NCI-H2029 treated with DMSO at 0.1 percent for 48 hours (cell line): ENCODE results near the gene HCN4.

Source experiments
- DNase-seq: peaks from one replicate; lab custom pipeline; 2025; lab: John Stamatoyannopoulos, UW

HCN4 gene

DNA sequence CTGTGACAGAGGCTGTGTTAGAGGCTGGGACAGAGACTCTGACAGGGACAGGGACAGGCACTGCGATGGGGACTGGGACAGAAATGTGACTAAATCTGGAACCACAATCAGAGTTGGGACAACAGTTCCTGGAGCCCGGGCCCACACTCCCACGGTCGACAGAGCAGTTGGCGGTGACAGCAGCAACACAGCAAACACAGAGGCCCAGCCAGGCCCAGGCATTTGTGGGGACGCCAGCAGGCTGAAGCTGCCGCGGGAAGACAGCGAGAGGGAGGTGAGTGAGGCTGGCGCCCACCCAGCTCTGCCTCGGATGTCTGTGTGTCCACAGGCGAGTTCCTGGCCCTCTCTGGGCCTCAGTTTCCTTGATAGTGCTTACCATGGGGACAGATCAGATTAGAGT lies 9.3 kb upstream of the HCN4 start:
- DNase-seq, result no peak

DNA sequence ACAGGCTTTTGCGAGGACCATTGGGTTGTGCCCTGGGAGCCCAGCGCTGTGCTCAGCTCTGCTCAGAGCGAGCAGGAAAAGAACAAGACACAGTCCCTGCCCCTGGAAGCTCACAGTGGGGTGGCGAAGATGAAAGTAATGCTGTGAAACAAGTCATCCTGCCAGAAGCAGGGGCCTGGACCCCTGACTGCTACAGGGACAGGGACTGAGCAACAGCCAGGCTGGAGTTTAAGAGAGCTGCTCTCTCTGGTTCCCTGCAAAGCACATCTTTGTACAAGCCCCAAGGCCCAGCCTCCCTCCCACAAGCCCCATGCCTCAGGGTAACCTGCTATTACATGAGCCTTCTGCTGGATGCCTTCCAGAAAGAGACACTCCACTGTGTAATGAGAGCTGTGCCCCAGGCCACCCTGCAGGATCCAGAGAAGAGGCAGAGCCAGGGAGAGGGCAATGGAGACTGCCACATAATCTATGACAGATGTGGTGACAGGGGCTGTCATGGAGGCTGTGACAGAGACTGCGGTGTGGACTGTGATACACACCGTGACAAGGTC lies 7.1 kb upstream of the HCN4 start:
- DNase-seq, result peak; percentile 39

DNA sequence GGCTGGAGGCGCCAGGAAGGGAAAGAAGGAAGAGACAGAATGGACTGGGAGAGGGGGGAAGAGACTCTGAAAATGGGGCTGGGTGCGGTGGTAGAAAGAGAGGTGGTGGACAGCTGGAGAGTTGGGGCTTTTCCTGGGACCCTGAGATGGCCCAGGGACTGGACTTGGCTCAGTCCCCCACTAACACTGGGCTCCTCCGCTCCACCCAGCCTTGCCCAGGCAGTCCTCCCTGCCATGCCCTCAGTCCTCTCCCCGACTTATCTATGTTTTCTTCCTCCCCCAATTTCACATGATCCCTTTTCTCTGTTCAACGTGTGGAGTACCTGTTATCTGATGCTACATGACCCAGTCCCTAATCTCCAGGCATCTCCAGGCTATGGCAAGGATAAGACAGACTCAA lies 6.3 kb upstream of the HCN4 start:
- DNase-seq, result no peak

DNA sequence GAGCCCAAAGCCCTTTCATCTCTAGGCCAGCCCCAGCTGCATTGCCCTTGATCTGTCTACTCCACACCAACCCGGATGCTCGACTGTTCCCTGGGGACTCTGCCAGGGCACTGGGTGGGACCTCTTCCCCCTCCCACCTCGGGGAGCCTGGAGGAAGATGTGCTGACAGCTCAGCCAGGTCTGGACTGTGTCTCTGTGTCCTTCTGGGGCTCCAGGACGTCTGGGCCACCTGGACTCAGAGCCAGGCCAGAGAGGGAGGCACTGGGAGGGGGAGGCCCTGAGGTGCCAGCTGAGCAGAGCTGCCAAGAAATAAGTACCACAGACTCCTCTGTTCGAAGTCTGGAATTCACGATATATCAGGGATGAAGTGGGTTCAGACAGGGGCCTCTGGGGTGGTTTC lies 5.8 kb upstream of the HCN4 start:
- no peak for DNase-seq

DNA sequence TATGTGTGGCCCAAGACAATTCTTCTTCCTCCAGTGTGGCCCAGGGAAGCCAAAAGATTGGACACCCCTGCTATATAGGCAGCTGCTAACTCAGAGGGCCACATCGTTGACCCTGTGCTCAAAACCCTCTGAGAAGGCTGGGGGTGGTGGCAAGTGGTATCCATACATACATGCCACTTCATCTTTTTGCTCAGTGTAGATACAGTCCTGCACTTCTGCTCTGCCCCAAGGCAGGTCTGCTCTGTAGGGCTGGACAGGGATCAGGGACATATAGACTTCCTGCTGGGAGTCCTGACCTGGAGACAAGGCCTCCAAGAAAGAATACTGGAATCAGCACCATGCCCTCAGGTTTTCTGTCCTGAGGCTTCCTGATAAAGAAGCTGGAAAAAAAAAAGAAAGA lies 4.5 kb upstream of the HCN4 start:
- no peak for DNase-seq

DNA sequence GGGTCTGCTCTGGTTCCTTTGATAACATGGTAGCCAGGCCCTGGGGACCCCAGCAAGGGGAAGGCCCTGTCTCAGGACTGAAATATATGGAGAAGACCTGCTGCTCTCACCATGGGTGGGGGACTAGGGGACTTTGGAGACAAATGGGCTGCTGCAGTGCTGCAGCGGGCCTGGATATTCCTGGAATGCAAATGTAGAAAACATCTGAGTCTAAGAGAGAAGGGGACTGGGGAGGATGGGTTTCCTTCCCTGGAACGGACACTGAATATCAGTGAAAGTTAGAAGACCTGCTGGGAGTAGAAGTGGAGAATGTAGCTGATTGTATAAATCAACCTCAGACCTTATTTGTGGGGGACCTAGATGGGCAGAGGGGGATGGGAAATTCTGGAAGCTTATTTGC lies 3.1 kb upstream of the HCN4 start:
- no peak for DNase-seq

DNA sequence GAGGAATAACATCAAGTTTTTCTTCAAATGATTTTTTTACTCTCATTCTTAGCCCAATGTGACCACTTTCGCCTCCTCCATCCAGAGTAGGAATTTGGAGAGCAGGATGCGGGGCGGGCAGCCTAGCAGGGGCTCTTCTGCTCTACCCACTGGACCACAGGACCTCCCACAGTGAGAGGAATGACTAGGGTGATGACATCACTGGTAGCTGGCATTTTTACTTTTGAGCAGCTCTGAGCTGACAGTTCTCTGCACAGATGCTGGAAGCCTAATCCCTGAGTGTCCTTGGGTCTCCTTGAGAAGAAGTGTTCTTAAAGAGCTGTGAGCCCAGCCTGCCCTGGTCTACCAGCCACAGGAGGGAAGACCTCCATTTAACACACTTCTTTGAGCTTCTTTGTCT lies 1.4 kb upstream of the HCN4 start:
- DNase-seq, result no peak

DNA sequence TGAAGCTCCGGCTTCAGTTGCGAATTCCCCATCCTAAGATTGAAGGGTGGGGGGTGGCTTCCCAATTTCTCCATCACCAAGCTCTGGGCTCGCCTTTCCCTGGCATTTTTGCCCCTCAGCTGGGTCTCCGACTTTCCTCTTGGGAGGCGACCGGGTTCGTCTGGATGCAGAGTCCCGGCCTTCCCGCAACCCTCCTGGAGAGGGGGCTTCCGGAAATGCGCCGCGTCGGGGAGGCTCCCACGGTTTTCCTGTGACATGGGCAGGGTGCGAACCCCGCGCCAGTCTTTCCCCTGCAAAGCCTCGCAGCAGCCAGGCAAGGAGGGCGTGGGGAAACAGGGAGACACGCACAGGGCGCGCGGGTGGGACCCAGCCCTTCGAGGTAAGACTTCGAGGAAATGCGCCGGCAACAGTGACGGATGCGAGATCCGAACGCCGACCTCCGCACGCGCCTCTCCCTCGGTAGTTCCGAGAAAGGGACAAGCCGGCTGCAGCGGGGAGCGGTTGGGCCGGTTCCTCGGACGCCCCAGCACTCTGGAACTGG lies 466 bp upstream of the HCN4 start:
- DNase-seq, result no peak

DNA sequence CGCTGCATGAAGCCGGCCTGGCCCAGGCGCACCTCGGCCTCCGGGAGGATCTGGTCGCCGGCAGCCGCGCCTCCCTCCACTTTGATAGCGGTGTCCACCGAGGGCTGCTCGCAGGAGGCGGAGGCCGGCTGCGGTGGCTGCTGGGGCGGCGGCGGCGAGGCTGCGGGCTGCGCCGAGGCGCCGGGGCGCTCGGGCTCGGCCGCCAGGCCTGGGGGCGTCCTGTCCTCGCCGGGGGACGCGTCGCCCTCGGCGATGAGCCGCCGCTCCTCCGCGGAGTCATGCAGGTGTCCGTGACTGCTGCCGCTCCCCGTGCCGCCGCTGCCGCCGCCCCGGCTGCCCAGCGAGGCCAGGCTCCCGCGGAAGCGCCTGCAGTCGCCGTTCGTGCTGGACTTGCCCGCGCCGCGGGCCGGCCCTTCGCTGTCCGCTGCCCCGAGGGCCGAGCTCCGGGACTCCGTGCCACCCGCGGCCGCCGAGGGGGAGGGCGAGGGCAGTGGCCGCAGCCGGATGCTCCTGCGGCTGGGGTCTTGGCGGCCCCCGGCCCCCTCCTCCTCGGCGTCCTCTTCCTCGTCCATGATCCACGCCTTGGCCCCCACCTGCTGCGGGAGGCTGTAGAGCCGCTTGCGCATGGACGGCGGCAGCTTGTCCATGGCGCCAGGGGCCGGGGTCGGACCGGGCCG lies 996 bp downstream of the HCN4 start:
- no peak for DNase-seq

DNA sequence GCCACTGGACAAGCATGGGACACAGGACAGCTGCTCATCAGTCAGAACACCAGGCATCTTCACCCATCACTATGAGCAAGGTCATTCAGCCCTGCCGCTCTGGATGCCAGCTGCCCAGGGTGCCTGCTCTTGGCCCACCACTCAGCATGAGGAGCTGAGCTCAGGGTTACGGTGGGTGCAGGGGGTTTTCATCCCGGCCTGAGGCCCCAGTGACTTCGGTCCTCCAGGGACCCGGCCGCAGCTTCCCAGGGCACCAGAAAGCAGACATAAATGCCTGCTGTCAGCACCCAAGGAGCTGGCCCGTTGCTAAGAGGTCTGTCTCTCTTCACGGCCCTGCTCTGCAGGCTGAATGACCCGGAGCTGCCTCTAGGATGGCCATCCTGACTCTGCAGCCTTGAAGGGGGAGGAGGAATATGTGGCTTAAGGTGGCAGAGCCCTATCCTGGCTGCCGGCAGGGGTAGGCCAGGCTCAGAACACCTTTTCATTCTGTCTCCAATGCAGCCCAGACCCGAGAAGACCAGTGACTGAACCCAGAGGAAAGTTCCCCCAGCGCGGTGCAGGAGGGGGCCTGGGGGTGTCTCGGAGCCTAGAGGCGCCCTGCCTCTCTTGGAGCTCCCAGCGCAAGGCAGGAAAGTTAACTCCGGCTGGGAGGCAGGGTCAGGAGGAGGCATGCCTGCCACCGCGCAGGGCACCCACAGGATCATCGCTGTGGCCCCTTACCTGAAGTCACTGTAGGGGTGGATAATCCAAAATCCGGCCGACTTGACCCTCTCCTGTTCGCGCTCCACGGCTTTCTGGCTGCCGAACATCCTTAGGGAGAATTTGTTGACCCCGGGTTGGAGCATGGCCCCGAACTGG lies 1.8 kb downstream of the HCN4 start:
- no peak for DNase-seq

DNA sequence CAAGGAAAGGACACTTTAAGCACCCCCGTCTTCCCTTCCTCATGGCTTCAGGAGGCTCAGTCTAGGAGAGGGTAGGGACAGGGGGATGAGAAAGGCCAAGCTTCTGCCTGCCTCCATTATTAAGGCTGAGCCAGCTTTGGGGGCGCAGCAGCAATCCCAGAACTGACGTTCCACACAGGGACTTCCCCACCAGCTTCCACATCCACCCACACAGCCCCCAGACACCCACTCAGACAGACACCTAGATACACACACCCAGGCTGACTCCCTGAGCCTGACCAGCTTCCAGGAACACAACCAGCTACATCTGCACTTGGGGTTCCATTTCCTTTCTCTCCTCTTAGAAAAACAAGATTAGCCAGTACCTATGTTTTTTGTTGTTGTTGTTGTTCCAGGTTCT lies 4.7 kb downstream of the HCN4 start:
- no peak for DNase-seq

DNA sequence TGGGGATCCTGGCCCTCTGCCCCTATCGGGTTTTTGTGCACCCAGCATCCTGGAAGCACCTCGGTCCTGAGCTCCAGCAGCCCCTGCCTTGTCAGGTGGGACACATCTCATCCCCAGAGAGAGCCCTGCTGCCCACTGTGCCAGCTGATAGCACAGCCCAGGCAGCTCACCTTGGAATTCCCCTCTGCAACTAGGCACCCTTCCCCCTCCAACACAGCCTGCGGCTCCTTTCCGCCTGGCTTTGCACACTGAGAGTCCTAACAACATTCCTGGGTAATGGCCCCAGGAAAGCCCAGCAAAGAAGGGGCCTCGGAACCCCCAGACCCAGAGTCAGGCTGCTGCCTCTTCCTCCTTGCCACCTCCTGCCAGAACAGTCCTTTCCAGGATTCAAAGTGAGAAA lies 5.9 kb downstream of the HCN4 start:
- DNase-seq, result no peak

DNA sequence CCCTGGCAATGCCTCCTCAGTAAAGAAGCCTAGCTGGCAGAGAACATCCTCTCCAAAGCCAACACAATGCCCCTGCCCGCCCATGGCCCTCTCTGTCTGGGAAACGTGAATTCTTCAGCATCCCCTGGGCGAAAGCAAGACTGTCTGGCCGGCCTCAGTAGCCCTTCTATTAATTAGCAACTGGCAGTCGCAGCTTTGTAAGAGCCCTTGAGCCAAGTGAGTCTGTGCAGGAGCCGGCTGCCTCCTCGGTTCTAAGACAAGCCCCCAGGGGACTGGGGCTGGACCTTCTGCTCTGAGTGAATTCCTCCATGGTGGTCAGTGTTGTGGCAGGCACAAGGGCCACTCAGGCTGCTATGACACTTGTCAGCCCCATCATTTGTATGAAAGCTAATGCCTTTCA lies 7.4 kb downstream of the HCN4 start:
- no peak for DNase-seq

DNA sequence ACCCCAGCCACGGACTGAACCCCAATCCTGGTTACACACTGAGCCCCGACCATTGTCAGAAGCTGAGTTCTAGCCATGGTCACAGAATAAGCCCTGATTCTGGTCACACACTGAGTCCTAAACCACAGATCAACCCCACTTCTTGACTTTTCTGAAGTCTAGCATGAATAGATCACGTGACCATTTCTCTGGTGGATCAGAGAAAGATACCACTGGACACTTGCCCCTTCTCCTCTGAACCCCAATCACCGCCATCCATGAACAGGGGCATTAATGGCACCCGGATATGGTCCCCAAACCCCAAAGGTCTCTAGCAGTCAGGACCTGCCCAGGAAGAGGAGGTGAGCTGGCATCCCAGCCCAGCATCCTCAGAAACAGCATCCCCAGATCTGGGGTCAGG lies 9.1 kb downstream of the HCN4 start:
- no peak for DNase-seq

DNA sequence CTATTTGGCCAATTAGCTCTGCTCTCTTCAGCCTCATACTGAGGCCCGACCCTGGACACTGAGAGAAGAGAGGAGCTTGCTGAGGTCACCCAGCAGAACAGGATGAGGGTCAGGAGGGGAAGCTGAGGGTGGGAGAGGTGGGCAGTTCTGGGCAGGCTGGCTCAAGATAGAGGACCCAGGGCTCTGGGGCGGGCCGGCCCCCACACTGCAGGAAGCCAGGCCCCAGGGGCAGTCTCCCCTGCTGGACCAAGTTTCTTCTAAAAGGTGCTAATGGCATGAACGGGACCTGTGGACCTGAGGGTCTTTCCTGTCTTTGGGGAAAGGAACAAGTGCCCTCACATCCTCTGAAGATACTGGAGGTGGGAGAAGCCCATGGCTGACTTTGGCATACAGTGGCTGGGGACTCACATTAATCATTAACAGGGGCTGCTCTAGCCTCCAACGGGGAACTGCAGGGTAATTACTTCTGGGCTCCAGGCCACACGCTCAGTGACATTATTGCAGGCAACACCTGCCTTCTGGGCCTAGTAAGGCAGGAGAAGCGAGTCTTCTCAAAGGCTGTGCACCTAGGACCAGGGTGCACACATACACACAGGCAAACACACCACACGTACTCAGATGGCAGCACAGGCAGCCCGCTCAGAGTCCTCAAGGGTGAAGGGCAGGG lies 10.6 kb downstream of the HCN4 start:
- no peak for DNase-seq

DNA sequence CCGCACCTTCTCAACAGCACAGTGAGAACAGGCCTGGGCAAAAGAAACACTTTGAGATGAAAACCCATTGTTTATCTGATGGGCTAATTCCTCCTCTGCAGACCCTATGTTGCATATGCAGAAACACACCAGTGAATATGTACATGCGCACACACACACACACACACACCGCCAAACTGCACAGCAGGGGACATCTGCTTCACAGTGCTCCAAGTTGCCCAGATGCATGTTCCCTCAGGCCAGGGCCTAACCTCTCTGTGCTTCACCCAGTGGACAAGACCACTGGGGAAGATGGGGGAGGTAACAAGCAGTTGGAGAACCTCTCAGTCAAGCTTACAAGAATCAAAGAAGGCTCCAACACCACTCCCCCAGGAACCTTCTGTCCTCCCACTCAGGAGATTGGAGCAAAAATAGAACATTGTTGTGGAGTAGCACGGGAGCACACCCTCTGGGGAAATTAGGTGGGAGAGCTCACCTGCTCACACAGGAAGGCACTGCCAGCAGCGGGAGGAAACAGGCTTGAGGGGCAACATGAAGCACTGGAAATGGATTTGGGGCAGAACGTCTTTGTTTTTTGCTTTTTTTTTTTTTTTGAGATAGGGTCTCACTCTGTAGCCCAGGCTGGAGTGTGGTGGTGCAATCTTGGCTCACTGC lies 13.0 kb downstream of the HCN4 start:
- no peak for DNase-seq

DNA sequence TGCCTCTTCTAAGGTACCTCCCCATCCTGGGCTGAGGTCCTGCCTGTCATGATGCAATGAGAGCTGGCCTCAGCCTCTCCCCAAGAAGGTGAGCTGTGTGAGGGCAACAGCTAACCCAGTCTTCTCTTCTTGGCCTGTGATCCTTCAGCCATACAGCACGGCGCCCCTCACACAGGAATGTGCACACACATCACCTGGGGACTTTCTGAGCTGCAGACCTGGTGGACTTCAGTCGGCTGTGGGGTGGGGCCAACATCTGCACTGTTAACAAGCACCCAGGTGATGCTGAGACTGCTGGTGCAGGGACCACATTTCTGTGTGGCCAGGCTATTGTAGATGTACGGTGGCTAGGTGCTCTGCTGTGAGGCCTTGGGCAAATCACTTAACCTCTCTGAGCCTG lies 14.5 kb downstream of the HCN4 start:
- DNase-seq, result no peak

DNA sequence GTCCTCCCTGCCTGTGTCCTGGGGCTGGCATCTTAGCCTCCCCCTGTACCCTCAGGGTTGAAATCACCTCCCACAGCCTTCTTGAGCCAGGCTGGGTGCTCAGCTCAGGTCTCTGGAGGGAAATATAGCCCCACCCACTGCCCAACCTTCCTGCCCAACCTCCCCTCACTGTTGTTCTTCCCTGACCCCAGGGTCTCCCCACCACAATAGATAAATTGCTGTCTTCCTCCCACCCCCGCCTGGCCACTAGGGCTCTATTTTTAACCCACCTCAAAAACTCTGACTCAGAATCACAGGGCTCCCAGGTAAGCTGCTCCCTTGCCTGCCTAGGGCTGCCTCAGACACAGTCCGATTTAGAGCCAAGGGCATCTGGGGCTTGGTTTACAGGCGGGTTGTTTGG lies 15.0 kb downstream of the HCN4 start:
- DNase-seq, result no peak

DNA sequence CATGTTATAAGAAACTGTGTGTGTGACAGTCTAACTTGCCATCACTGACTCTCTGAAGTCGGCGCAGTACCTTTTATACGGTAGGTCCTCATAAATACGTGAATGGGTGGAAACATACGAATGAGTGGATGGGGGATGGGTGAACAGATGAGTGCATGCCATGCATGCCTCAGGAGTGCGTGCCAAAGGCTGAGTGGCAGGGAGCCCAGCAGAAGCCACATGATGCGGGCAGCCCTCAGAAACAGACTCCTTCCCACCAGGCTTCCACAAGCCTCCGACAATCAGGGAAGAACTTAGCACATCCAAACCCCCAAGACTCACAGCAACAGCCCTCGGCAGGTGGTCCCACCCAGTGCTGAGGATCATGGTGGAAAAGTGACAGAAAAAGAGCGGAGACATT lies 16.7 kb downstream of the HCN4 start:
- DNase-seq, result no peak

DNA sequence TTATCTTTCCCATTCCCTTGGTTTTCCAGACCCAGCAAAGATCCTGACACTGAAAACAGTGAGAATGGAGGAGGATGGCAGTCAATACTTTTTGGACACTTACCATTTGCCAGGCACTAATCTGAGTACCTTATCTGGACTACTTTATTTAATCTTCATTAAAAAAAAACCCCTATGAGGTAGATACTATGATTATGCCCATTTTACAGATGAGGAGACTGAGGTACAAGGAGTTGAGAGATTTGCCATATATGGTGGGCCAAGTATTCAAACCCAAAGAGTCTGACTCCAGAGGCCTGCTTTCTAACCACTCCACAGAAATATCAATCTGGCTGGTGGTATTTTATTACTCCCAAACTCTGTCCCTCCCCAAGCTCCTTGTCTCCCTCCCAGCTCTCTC lies 19.6 kb downstream of the HCN4 start:
- no peak for DNase-seq

DNA sequence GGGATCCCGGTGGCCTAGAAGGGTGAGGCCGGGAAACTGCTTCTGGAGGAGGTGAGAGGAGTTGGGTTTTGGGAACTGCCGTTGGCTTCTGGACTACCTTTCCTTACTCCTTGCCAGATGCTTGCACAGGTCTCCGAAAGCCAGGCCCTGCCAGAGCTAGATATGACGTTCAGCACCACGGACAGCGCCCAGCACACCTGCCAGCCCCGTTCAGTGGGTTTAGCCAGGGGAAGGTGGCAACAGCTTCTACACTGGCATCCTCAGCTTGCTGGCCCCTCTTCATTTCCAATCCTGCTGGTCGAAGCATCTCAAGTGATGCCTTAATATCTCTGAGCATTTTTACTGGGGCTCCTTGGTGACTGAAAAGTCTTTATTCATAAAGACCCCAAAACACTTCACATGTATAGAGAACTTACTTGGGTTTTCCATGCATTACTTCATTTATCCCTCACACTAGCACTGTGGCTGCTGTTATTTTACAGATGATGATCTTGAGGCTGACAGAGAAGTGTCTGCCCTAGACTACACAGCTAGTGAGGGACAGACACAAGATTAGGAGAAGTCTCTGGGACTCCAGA lies 21.9 kb downstream of the HCN4 start:
- no peak for DNase-seq

DNA sequence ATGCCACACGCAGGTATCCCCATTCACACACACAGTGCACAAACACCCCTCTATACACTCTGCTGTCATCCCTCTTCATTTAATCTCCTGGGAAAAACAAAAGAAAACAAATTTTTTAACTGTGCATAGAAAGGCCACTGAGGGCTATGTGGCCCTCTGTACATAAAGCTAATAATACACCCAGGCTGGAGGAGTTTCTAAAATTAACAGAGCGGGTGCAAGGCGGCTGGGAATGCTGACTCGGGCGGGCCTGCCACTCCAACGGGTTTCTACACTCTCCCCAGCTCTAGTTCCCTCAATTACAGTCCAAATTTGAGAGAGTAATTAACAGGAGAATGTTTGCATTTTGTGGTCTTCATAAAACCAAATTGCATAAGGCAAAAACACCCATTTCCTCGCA lies 23.1 kb downstream of the HCN4 start:
- no peak for DNase-seq
